Measurements from ENCODE around the gene LHX4.
A peak's percentile ranks its signal among the peaks of the same experiment; 100 is the strongest.

LHX4 gene

GRCh38 chr1:180229483-180230415 lies at the start of gene LHX4:
Gene LHX4 (plus strand): TSS chr1:180230264. CDS start chr1:180230530, 266 bp downstream.
- Histone ChIP-seq H3K27ac (no peak within 1 kb of the TSS), H3K4me3 (peak within 1 kb of the TSS; percentile 72)
- TF ChIP-seq CTCF (IDR thresholded peaks at IDR 0.05), result no peak
- DNase-seq (ENCODE audit: low spot score), result no peak

- TF ChIP-seq CTCF (IDR thresholded peaks at IDR 0.05), result no peak
- H3K4me3 ChIP-seq, result no peak overlapping the region
- H3K27ac ChIP-seq, result no peak overlapping the region
- DNase-seq (ENCODE audit: low spot score), result no peak
These were observed 49.0 kb upstream of the LHX4 start for GRCh38 chr1:180181048-180181447.

DNA sequence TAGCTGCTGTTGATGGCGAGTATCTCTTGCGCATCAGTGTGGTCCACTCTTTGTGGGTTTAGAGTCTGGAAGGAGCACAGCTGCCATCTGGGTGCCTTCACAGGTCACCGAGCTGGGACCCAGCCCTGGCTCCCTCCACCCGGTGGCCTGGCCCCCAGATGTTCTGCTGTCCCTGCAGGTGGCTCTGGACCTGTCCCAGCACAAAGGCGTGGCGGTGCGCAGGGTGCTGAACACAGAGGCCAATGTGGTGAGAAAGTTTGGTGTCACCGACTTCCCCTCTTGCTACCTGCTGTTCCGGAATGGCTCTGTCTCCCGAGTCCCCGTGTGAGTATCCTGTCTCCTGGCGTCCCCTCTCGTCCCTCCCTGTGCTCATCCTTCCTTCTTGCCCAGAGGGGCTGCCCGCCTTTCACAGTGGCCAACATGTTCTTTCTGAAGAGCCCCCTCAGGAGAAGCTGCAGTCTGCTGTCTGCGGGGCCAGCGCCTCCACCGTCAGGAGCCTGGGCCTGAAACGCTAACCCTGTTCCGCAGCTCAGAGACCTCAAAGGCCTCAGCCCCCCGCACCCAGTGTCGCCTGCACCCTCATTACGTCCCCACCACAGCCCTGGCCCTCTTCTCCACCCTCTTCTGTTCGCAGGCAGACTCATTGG lies 47.9 kb upstream of the LHX4 start:
- TF ChIP-seq CTCF (IDR thresholded peaks at IDR 0.05), result no peak
- no peak overlapping the region for H3K27ac ChIP-seq
- no peak for DNase-seq (ENCODE audit: low spot score)
- H3K4me3 ChIP-seq, result no peak overlapping the region

DNA sequence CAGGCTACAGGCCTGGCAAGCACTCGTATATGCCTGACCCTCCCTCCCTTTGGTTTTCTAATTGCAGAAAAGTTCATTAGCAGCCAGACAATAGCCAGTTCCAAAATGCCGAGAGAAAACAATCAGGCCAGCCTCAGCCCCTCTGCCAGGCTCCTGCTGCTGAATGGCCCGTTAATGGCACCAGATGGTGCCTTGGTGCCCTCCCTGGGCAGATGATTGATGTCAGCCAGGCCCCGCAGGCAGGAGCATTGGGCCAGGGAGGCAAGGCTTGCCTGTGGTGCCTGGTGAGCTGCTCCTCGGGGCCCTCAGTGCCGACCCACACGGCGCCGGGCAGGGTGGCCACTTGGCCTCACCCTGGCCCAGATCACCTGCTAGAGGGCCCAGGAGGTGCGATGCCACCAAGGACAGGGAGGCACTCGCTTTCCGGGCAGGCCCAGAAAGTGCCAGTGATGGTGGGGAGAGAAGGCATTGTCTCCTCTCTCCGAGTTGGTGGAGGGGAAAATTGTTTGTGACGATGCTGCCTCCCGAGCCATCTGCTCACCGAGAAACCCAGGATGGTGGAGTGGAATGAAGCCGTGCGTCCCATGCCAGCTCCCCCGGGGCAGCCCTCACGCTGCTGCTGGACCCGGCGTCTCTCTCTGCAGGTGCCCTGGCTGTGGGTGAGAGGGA lies 47.3 kb upstream of the LHX4 start:
- DNase-seq (ENCODE audit: low spot score), result no peak
- no peak for TF ChIP-seq CTCF (IDR thresholded peaks at IDR 0.05)

GRCh38 chr1:180183426-180183825 lies 46.6 kb upstream of the LHX4 start:
- no peak for TF ChIP-seq CTCF (IDR thresholded peaks at IDR 0.05)
- no peak for DNase-seq (ENCODE audit: low spot score)
- Histone ChIP-seq H3K4me3 (no peak overlapping the region), H3K27ac (no peak overlapping the region)

More for the DNA sequence above, 47.3 kb upstream of the LHX4 start:
- H3K27ac ChIP-seq, result no peak overlapping the region
- H3K4me3 ChIP-seq, result no peak overlapping the region

DNA sequence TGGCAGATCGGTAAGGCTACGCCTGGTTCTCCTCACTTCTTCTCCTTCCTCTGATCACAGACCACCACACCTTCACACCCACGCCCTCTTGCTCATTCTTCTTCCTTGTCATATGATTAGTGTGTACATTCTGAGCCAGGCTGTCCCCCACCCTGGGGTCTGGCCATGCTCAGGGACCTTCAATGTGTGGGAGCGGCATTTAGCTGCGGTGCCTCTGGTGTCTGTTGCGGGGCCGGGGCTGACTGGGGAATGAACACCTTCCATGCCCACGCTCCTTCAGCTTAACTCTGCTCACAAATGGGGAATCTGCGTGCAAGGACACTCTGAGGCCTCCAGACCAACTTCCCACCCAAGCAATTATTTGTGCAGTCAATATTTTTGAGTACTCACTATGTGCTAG lies 46.0 kb upstream of the LHX4 start:
- Histone ChIP-seq H3K27ac (no peak overlapping the region), H3K4me3 (no peak overlapping the region)
- TF ChIP-seq CTCF (IDR thresholded peaks at IDR 0.05), result no peak
- no peak for DNase-seq (ENCODE audit: low spot score)

Measured in coronary artery (tissue), 2 donors.